HUDEP-2 (cell line): ENCODE data around the gene ISG15.
"Not testable (repeated sequence)": the region's sequence is repeated elsewhere in the genome, so short reads cannot be mapped to it uniquely, and the experiment has no call there.

ENCODE experiments used
- DNase-seq, 76 experiments: peaks; one replicate each; lab custom pipeline; 2025; ENCODE audit not compliant: unreplicated experiment in 76 of 76; lab: John Stamatoyannopoulos, UW

ISG15 gene

GRCh38 chr1:1006305-1007159, 6.8 kb upstream of the ISG15 start:
- no peak for DNase-seq

- DNase-seq: not testable (repeated sequence)
Observed at GRCh38 chr1:1010131-1010530, 3.2 kb upstream of the ISG15 start.

DNA sequence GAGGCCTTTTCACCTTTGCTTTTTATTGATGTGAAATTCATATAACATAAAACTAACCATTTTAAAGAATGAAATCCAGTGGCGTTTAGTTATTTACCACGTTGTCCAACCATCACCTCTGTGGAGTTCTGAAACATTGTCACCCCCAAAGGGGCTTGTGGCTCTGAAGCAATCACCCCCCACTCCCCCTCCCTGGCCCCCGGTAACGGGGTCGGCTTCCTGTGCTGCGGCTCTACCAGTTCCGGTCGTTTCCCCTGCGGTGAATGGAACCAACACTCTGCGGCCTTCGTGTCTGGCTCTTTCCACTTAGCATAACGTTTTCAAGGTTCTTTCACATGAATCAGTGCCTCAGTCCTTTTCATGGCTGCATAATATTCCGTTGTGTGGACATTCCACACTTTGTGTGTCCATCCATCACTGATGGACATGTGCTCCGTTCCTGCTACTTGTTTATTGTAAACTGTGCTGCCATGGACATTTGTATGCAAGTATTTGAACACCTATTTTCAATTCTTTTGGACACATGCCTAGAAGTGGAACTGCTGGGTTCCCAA, 1.8 kb upstream of the ISG15 start:
- no peak for DNase-seq

DNA sequence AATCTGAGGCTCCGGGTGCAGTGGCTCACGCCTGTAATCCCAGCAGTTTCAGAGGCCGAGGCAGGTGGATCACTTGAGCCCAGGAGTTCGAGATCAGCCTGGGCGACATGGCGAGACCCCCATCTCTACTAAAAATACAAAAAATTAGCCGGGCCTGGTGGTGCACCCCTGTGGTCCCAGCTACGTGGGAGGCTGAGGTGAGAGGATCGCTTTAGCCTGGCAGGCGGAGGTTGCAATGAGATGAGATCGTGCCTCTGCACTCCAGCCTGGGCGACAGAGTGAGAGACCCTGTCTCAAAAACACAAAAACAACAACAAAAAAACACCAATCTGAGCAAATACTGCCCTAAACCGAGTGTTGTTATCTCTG, 577 bp upstream of the ISG15 start:
- DNase-seq: not testable (repeated sequence)

DNA sequence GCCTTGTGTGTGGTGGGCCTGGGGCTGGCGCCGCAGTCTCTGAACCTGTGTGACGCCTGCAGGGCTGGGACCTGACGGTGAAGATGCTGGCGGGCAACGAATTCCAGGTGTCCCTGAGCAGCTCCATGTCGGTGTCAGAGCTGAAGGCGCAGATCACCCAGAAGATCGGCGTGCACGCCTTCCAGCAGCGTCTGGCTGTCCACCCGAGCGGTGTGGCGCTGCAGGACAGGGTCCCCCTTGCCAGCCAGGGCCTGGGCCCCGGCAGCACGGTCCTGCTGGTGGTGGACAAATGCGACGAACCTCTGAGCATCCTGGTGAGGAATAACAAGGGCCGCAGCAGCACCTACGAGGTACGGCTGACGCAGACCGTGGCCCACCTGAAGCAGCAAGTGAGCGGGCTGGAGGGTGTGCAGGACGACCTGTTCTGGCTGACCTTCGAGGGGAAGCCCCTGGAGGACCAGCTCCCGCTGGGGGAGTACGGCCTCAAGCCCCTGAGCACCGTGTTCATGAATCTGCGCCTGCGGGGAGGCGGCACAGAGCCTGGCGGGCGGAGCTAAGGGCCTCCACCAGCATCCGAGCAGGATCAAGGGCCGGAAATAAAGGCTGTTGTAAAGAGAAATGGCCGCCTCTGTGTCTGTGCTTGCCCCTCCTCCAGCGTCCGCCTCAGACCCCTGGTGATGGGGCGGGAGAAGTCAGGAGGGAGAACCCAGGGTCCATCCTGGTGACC, 788 bp downstream of the ISG15 start:
- DNase-seq: no peak

DNA sequence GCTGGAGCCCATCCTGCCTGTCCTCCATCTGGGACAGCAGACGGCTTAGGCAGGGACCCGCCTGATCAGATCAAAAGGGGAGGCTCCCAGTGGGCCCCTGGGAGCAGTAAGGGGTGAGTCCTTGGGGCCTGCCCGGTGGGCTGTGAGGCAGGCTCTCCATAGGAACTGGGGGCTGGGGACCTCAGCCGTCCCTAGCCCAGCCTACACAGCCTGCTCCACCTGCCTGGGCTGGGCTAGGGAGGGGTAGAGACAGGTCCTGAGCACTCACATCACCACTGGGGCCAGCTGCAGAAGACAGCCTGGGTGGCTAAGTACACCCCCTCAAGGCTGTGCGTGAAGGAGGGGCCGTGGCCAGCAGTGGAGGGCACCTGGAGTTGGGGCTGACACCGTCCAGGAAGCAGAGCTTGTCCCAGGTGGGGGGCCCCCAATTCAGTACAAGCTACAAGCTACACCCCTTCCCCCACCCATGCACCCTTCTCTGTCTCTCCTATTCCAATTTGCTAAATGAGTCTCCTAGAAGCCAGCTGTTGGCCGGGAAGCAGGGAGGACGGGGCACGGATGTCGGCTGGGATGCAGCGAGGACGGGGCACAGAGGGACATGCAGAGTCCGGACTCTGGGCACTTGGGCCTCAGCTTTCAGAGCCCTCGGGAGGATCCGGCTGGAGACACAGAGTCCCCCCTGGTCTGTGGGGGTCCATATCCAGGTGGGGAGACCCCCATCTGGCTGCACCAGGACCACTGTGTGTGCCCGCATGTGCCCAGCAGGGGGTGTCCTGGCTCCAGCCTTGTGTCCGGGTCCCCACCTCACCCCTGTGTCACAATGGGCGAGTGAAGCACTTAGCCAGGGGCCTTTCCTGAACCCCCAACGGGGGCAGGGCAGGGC, 1.7 kb downstream of the ISG15 start:
- DNase-seq: peak in 21 of 76 experiments; percentile 7 to 52 (median 21)

DNA sequence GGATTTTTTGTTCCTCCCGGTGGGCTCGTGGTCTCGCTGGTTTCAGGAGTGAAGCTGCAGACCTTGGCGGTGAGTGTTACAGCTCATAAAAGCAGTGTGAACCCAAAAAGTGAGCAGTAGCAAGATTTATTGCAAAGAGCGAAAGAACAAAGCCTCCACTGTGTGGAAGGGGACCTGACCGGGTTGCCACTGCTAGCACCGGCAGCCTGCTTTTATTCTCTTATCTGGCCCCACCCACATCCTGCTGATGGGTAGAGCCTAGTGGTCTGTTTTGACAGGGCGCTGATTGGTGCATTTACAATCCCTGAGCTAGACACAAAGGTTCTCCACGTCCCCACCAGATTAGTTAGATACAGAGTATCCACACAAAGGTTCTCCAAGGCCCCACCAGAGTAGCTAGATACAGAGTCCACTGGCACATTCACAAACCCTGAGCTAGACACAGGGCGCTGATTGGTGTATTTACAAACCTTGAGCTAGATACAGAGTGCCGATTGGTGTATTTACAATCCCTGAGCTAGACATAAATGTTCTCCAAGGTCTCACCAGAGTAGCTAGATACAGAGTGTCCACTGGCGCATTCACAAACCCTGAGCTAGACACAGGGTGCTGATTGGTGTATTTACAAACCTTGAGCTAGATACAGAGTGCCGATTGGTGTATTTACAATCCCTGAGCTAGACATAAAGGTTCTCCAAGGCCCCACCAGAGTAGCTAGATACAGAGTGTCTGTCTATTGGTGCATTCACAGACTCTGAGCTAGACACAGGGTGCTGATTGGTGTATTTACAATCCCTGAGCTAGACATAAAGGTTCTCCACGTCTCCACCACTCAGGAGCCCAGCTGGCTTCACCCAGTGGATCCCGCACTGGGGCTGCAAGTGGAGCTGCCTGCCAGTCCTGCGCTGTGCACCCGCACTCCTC, 4.4 kb downstream of the ISG15 start:
- not testable (repeated sequence) for DNase-seq

DNA sequence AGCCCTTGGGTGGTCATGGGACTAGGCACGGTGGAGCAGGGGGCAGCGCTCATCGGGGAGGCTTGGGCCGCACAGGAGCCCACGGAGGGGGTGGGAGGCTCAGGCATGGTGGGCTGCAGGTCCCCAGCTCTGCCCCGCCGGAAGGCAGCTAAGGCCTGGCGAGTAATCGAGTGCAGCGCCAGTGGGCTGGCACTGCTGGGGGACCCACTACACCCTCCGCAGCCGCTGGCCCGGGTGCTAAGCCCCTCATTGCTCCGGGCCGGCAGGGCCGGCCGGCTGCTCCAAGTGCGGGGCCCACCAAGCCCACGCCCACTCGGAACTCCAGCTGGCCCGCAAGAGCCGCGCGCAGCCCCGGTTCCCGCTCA, 5.0 kb downstream of the ISG15 start:
- not testable (repeated sequence) for DNase-seq

GRCh38 chr1:1019122-1019999, 6.1 kb downstream of the ISG15 start:
- peak in 66 of 76 experiments; percentile 18 to 89 (median 70) for DNase-seq

GRCh38 chr1:1020000-1020404, 6.7 kb downstream of the ISG15 start, which contains the start of gene AGRN:
Gene AGRN, plus strand, starts transcription at chr1:1020120. Its CDS starts 53 bp downstream, at chr1:1020173.
- peak in 14 of 76 experiments; percentile 13 to 60 (median 46) for DNase-seq

GRCh38 chr1:1020415-1021009, 7.2 kb downstream of the ISG15 start:
- DNase-seq: peak in 7 of 76 experiments; percentile 22 to 49 (median 36)

DNA sequence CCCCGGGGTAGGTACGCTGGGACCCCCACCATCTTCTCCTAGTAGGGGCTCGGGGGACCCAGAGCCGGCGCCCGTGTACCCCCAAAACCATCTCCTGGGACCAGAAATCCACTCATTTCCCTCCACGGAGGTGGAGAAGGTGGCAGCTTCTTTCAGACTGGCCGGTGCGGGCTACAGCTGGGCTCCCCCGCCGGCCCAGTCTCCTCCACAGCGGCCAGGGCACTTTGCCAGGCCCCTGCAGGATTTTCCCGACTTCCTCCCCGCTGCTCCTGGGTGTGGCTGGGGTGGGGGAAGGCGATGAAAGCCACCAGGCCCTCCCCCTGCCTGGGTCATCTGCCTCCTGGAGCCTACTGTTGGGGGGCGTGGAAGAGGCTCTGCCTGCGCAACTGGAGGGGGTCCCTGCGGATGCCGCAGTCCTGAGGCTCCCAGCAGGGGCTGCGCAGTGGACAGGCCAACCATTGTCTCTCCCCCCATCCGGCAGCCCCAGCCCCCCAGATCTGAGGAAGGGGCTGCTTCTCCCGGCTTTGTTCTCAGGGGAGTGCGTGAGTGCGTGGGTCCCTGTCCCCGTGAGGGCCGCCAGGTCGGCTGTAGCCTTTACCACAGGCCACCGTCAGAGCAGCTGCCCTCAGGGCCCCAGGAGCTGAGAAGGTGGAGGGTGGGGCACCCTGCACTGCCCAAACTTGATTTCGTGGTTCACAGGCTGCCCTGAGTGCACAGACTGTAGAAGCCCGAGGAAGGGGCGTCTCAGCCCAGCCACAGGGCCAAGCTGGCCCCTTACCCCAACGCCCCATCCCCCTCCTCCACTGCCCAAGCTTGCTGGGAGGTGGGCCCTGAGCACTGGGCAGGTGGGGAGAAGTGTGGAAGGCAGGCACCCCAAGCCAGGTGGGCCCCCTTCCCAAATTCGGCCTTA, 8.0 kb downstream of the ISG15 start:
- peak in 47 of 76 experiments; percentile 12 to 59 (median 39) for DNase-seq

GRCh38 chr1:1021920-1022259, 8.6 kb downstream of the ISG15 start:
- no peak for DNase-seq

DNA sequence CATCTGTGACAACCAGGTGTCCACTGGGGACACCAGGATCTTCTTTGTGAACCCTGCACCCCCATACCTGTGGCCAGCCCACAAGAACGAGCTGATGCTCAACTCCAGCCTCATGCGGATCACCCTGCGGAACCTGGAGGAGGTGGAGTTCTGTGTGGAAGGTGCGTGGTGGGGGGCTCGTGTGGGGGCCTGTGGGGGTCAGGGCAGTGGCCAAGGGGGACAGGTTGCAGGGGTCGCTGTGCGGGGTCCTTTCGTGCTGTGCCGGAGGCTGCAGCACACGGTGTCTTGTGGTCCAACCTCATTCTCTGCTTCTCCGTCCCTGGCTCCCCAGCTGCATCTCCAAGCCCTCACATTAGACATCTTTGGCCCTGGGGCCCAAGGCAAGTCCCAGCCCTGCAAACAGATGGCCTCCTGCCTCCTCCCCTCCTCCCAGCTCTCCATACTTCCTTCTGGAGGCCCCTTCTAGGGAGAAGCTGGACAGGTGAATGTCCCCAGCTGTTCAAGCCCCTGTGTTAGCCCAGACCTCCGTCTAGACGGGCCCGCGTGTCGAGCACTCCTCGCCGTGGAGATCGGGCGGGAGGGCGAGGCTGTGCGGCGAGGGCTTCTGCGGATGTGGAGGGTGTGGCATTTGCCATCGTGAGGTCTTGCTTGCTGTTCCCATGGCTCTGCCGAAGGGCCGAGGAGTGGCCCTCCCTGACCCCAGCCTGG, 9.2 kb downstream of the ISG15 start:
- peak in 4 of 76 experiments; percentile 5 to 23 (median 13) for DNase-seq

- peak in 1 of 76 experiments; percentile 18 for DNase-seq
Observed at GRCh38 chr1:1023700-1024099, 10.4 kb downstream of the ISG15 start.

GRCh38 chr1:1024149-1024770, 11.0 kb downstream of the ISG15 start:
- DNase-seq: peak in 63 of 76 experiments; percentile 15 to 77 (median 52)
